GM12878 (cell line): ENCODE data around the gene SOX6. TPM values are rescaled to one million over a fixed set of nuclear protein-coding genes. Genes with fewer than 3 reads are reported as not detected.

Source experiments
- ATAC-seq: fragments of 200-7000 bp; cut with Tn5 transposase; 3 replicates; pipeline ENCODE4 v1.9.1; 2020; ENCODE audit warnings: mild to moderate bottlenecking, moderate library complexity
- BruUV-seq: library from RNA; stranded (reverse); fragments of 400-500 nt; replicated peaks from 2 replicates; lab custom pipeline; 2021; lab: Mats Ljungman, UMichigan
- CTCF ChIA-PET: fragments of 300-600 bp; sonication (Branson Sonifier 250); formaldehyde crosslinking; extraction: SDS; loops from one replicate; lab custom pipeline; 2021; ENCODE audit warnings: inconsistent platforms; lab: Yijun Ruan, JAX
- POLR2A ChIA-PET: fragments of 350-600 bp; formaldehyde crosslinking; extraction: SDS; loops from one replicate; lab custom pipeline; 2021; ENCODE audit warnings: inconsistent platforms; lab: Charles Lee
- RAD21 ChIA-PET: fragments of 300-600 bp; sonication (Branson Sonifier 250); formaldehyde crosslinking; loops from one replicate; lab custom pipeline; 2023; ENCODE audit warnings: antibody characterized with exemption; ENCODE audit not compliant: unreplicated experiment; lab: Charles Lee
- SMC1A ChIA-PET: fragments of 300-600 bp; sonication (Branson Sonifier 250); formaldehyde crosslinking; loops from one replicate; lab custom pipeline; 2023; ENCODE audit not compliant: unreplicated experiment, uncharacterized antibody; lab: Charles Lee
- DNase-seq: peaks from one replicate; pipeline ENCODE4 v3.0.0-alpha.2; 2011; ENCODE audit warnings: low read depth, low spot score
- FAIRE-seq: peaks from 3 replicates; lab custom pipeline; 2011; peaks lifted over from hg19 to GRCh38; lab: Jason Lieb, UNC
- H2AFZ ChIP-seq: 2 replicates; pipeline ENCODE4 v1.6.0; 2011; ENCODE audit warnings: low read depth, low read length, control low read depth; ENCODE audit not compliant: control insufficient read depth
- H3K27ac ChIP-seq: 2 replicates; pipeline ENCODE4 v1.5.1; 2011; ENCODE audit warnings: control low read depth; ENCODE audit not compliant: control insufficient read depth, insufficient read depth
- H3K27me3 ChIP-seq, 2 experiments: replicated peaks in 1 of 2; 2 replicates each; pipeline versions ENCODE4 v1.6.0 to v1.6.1; 2011; ENCODE audit warnings: low read length in 1 of 2; ENCODE audit not compliant: control insufficient read depth in 2 of 2, insufficient read depth in 2 of 2
- H3K36me3 ChIP-seq, 2 experiments: 2 replicates each; pipeline ENCODE4 v1.5.1; 2011; ENCODE audit warnings: low read length in 1 of 2; ENCODE audit not compliant: control insufficient read depth in 2 of 2, insufficient read depth in 2 of 2
- H3K4me1 ChIP-seq: 2 replicates; pipeline ENCODE4 v1.6.1; 2011; ENCODE audit warnings: mild to moderate bottlenecking, low read length, moderate library complexity, mixed read lengths; ENCODE audit not compliant: control insufficient read depth, insufficient read depth
- H3K4me2 ChIP-seq: 2 replicates; pipeline ENCODE4 v1.6.0; 2011; ENCODE audit warnings: control low read depth; ENCODE audit not compliant: control insufficient read depth, insufficient read depth
- H3K4me3 ChIP-seq: fragments of 200-600 bp; sonication (generic); 2 replicates; pipeline ENCODE4 v1.5.1; 2016
- H3K79me2 ChIP-seq: 2 replicates; pipeline ENCODE4 v1.6.0; 2011; ENCODE audit warnings: low read length; ENCODE audit not compliant: control insufficient read depth, insufficient read depth
- H3K9ac ChIP-seq: 2 replicates; pipeline ENCODE4 v1.8.0; 2011; ENCODE audit warnings: low read length, control low read depth, mixed read lengths; ENCODE audit not compliant: control insufficient read depth, insufficient read depth
- H3K9me3 ChIP-seq: replicated peaks from 3 replicates; pipeline ENCODE4 v1.5.1; 2011; ENCODE audit warnings: mild to moderate bottlenecking, low read length; ENCODE audit not compliant: control insufficient read depth, insufficient read depth
- H4K20me1 ChIP-seq: 2 replicates; pipeline ENCODE4 v1.6.0; 2011; ENCODE audit not compliant: control insufficient read depth, insufficient read depth
- HDGF ChIP-seq: fragments of 450-650 bp; IDR thresholded peaks from 2 replicates; pipeline ENCODE4 v1.6.1; 2016; ENCODE audit warnings: antibody characterized with exemption
- RAD21 ChIP-seq: IDR thresholded peaks from 2 replicates; pipeline ENCODE4 v1.6.1; 2011; ENCODE audit warnings: mild to moderate bottlenecking, low read depth, low read length, moderate library complexity; ENCODE audit not compliant: insufficient read depth
- RCOR1 ChIP-seq: conservative IDR thresholded peaks from 2 replicates; pipeline ENCODE4 v1.6.1; 2012; ENCODE audit warnings: low read depth, low read length, improper control_type of control experiment
- RFX5 ChIP-seq: IDR thresholded peaks from 2 replicates; pipeline ENCODE4 v1.6.1; 2011; ENCODE audit warnings: low read depth, low read length, improper control_type of control experiment
- SRF ChIP-seq, 2 experiments: IDR thresholded peaks; 2 replicates each; pipeline ENCODE4 v1.6.1; 2011; ENCODE audit warnings: low read depth in 2 of 2, low read length in 2 of 2, mild to moderate bottlenecking in 1 of 2, moderate library complexity in 1 of 2
- YY1 ChIP-seq: IDR thresholded peaks from 2 replicates; pipeline ENCODE4 v1.6.1; 2011; ENCODE audit warnings: low read depth, mild to moderate bottlenecking, low read length
- WGBS: methylation state at CpG from one replicate; pipeline ENCODE4 v1.1.6; 2016; ENCODE audit warnings: low lambda C conversion rate; ENCODE audit not compliant: insufficient replicate concordance, insufficient coverage; ENCODE audit errors: missing lambda C conversion rate; 5-methylcytosine and 5-hydroxymethylcytosine counted together
- in situ Hi-C: fragments of 300-500 bp; cut with MboI; formaldehyde crosslinking; loops from 9 replicates; pipeline ENCODE4 v1.14.3; 2018; ENCODE audit warnings: mixed read lengths
- intact Hi-C: fragments of 100-400 bp; cut with micrococcal nuclease; formaldehyde crosslinking; loops from one replicate; pipeline ENCODE4 v1.14.2; 2022; ENCODE audit not compliant: unreplicated experiment
- polyA plus RNA-seq, 11 experiments: library from polyadenylated mRNA; depleted of rRNA in 4 of 11; unstranded in 6 of 11; stranded (reverse) in 5 of 11; fragments of >200 nt; fragmentation: Nextera tagmentation in 4 of 11; fragmentation: Illumina TruSeq in 1 of 11; extraction: Ambion mirVana in 4 of 11; extraction: Trizol in 1 of 11; gene quantifications; 1 replicate in 1 of 11; 2 replicates in 10 of 11; pipeline versions ENCODE4 v1.2.1 to v1.2.3, GENCODE V29; 2011 to 2016; ENCODE audit warnings: inconsistent platforms in 2 of 11, missing spikeins in 2 of 11, low read depth in 1 of 11
- total RNA-seq, 4 experiments: library from RNA; depleted of rRNA in 3 of 4; stranded (reverse); fragments of >200 nt in 3 of 4; fragmentation: Illumina TruSeq in 1 of 4; extraction: Trizol in 1 of 4; gene quantifications; 2 replicates each; pipeline versions ENCODE4 v1.2.1 to v1.2.3, GENCODE V29; 2013 to 2021
- TF ChIP-seq, protein P1 (sequence below): fragments of 150-350 bp; IDR thresholded peaks from 2 replicates; pipeline ENCODE4 v1.6.1; 2014; ENCODE audit warnings: mild to moderate bottlenecking, low read depth, low read length
- TF ChIP-seq, protein P2 (sequence below): fragments of 450-650 bp; IDR thresholded peaks from 2 replicates; pipeline ENCODE4 v1.6.1; 2018; ENCODE audit warnings: borderline replicate concordance, mild to moderate bottlenecking; ENCODE audit not compliant: partially characterized antibody

Gene SOX6
- total and polyA plus RNA-seq, 10 of the 15 experiments (the other 5 are each of a cell fraction or from before 2014, with no cell fraction given) = 0.03 to 0.71 (median 0.29) TPM; not detected in 4

DNA sequence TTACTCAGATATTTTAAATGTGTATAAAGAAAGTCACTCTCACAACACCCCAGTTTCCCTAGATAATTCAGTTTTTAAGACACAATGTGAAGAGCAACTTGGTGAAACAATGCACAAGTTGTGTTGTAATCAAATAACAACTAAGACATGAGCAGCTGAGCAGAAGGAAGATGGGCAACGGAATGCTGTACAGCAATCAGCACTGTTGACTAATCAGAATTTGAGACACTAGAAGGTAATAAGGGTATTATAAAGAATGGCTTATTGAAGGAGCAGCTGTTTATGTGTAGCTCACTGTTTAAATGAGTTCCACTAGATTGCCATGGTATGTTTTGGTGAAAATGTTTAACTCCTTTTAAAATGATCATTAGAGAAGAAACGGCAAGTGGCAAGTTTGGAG is 60.1 kb downstream of the SOX6 start:
- in situ Hi-C loops = no loop called here
- Histone ChIP-seq H3K79me2 (no peaks in the 10 kb centered on the region), H3K27ac (no peak overlapping the region), H3K27me3 (no peaks in the 10 kb centered on the region), H3K4me2 (no peak overlapping the region), H2AFZ (no peak overlapping the region), H3K9ac (no peak overlapping the region), H3K4me1 (no peaks in the 10 kb centered on the region), H3K36me3 (no peaks in the 10 kb centered on the region), H4K20me1 (no peaks in the 10 kb centered on the region), H3K9me3 (no peaks in the 10 kb centered on the region), H3K4me3 (no peak overlapping the region)
- ChIA-PET CTCF (no interaction called here), RAD21 (no interaction called here), SMC1A (no interaction called here), POLR2A (no interaction called here)
- no TSS peak for BruUV-seq
- DNase-seq (no peak), FAIRE-seq (no peak), ATAC-seq (no peak)
- intact Hi-C loops = no loop called here
- WGBS = 36% methylated on average over 2 of the region's 2 CpGs
- TF ChIP-seq RCOR1 = no peak
- no peak for TF ChIP-seq RAD21
- TF ChIP-seq HDGF = no peak
- TF ChIP-seq, protein P1, sequence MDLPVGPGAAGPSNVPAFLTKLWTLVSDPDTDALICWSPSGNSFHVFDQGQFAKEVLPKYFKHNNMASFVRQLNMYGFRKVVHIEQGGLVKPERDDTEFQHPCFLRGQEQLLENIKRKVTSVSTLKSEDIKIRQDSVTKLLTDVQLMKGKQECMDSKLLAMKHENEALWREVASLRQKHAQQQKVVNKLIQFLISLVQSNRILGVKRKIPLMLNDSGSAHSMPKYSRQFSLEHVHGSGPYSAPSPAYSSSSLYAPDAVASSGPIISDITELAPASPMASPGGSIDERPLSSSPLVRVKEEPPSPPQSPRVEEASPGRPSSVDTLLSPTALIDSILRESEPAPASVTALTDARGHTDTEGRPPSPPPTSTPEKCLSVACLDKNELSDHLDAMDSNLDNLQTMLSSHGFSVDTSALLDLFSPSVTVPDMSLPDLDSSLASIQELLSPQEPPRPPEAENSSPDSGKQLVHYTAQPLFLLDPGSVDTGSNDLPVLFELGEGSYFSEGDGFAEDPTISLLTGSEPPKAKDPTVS = no peak

DNA sequence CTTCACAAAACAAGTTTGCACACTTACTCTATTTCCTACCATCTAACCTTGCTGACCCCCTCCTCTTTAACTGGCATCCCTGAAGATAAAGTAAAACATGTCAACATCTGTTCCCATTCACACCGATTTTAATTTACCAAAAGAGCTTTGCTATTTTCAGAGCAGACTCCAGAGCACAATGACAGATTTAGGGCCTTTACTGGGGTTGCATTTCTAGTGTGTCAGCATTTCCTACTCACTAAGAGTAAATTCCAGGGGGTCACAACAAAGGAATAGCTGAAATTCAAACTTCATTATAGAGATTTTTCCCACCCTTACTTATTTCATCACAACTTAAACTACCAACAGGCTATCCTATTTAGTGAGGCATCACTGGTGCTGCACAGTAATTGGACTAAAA is 60.8 kb downstream of the SOX6 start:
- H3K9ac ChIP-seq = no peak overlapping the region
- in situ Hi-C loops = no loop called here
- no peaks in the 10 kb centered on the region for H3K36me3 ChIP-seq
- H3K79me2 ChIP-seq = no peaks in the 10 kb centered on the region
- no peak for ATAC-seq
- FAIRE-seq = no peak
- CTCF ChIA-PET = interaction anchor here (0.9 kb wide), 1 partner anchor 12 kb away, joined by 3 read pairs; no protein-coding TSS in a partner anchor
- no peak overlapping the region for H3K4me3 ChIP-seq
- H2AFZ ChIP-seq = no peak overlapping the region
- intact Hi-C loops = no loop called here
- RAD21 ChIA-PET = no interaction called here
- no TSS peak for BruUV-seq
- TF ChIP-seq, protein P2, sequence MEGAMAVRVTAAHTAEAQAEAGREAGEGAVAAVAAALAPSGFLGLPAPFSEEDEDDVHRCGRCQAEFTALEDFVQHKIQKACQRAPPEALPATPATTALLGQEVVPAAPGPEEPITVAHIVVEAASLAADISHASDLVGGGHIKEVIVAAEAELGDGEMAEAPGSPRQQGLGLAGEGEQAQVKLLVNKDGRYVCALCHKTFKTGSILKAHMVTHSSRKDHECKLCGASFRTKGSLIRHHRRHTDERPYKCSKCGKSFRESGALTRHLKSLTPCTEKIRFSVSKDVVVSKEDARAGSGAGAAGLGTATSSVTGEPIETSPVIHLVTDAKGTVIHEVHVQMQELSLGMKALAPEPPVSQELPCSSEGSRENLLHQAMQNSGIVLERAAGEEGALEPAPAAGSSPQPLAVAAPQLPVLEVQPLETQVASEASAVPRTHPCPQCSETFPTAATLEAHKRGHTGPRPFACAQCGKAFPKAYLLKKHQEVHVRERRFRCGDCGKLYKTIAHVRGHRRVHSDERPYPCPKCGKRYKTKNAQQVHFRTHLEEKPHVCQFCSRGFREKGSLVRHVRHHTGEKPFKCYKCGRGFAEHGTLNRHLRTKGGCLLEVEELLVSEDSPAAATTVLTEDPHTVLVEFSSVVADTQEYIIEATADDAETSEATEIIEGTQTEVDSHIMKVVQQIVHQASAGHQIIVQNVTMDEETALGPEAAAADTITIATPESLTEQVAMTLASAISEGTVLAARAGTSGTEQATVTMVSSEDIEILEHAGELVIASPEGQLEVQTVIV = no peak
- TF ChIP-seq SRF (IDR thresholded peaks at IDR 0.05; ENCODE audit: low read depth in 2 of 2, low read length in 2 of 2) (no peak), RFX5 (no peak), YY1 (no peak)
- TF ChIP-seq, all 136 proteins: peak for 0
- WGBS = 0% methylated on average over 1 of the region's 1 CpG
- H4K20me1 ChIP-seq = no peaks in the 10 kb centered on the region
- H3K4me1 ChIP-seq = no peaks in the 10 kb centered on the region
- ChIA-PET SMC1A (interaction anchor here (0.6 kb wide), 1 partner anchor 1553 kb away, joined by 3 read pairs; no protein-coding TSS in a partner anchor), POLR2A (no interaction called here)
- DNase-seq = no peak
- no peaks in the 10 kb centered on the region for H3K27me3 ChIP-seq
- H3K4me2 ChIP-seq = no peak overlapping the region
- H3K27ac ChIP-seq = no peak overlapping the region
- H3K9me3 ChIP-seq = no peaks in the 10 kb centered on the region
